ENCODE data around the gene NGFR. TPM values are rescaled to one million over a fixed set of nuclear protein-coding genes. Genes with fewer than 3 reads are reported as not detected.

Gene NGFR
- total RNA-seq, 4 donors from 2014 or later, result 10.6 to 21.3 (median 16.1) TPM

DNA sequence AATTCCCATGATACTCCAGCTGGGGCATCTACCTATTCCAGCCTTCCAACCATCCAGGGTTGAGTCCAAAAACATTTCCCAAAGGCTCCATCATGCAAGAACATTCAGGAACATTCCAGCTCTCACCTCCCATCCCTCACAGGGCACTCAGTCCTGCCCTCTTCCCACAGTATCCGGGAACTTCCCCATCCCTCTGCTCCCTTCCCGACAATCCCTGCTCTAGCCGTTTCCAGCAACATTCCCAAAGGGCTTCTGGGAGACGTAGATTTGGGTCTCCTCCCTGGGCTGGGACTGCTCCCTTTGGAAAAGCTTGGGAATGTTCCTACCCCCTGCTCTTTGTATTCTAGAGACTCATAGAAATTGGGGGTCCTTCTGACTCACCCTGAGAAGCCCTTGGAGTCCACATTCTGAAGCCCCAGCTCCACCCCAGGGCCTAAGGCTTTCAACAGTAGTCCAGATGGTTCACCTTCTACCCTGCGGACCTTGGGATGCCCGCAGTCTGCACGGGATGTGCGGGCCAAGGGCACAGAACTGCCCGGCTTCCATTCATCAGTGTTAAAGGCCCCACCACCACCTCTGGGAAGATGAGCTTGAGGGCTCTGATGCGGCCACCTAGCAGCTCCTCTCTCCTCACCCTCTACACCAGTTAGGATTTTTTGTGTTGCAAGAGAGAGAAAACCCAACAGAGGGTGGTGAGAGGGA, 25.4 kb downstream of the NGFR start:
- no peaks in the 10 kb centered on the region for H3K27me3 ChIP-seq
- H3K27ac ChIP-seq, result no peak overlapping the region
- WGBS, 2 donors (ENCODE audit: low coverage in 1 of 2), result 57 to 77% methylated on average over 1 to 3 of the region's 10 CpGs
- ATAC-seq, result no peak
- no peak for TF ChIP-seq CTCF (IDR thresholded peaks at IDR 0.05)
- TF ChIP-seq POLR2A (IDR thresholded peaks at IDR 0.05), result no peak
- TF ChIP-seq POLR2AphosphoS5 (IDR thresholded peaks at IDR 0.05), result no peak
- TF ChIP-seq EP300 (IDR thresholded peaks at IDR 0.05), result no peak
- H3K4me3 ChIP-seq, result no peak overlapping the region
- H3K4me1 ChIP-seq, result peaks cover 5 to 12% (median 8%) of the 10 kb centered on the region in 3 donors
- H3K36me3 ChIP-seq, result no peaks in the 10 kb centered on the region
- no peaks in the 10 kb centered on the region for H3K9me3 ChIP-seq

GRCh38 chr17:49521088-49521450, 26.0 kb downstream of the NGFR start:
- Histone ChIP-seq H3K4me1 (peaks cover 0 to 7% (median 3%) of the 10 kb centered on the region in 3 donors), H3K27ac (peak overlapping the region in 1 of 4 donors; percentile 14), H3K4me3 (no peak overlapping the region), H3K27me3 (peaks cover under 1% of the 10 kb centered on the region), H3K36me3 (no peaks in the 10 kb centered on the region), H3K9me3 (no peaks in the 10 kb centered on the region)
- no peak for ATAC-seq
- no CpG with 5 or more reads among the region's 8 CpGs for WGBS, 2 donors (ENCODE audit: low coverage in 1 of 2)
- TF ChIP-seq CTCF (IDR thresholded peaks at IDR 0.05) (no peak), EP300 (IDR thresholded peaks at IDR 0.05) (no peak), POLR2AphosphoS5 (IDR thresholded peaks at IDR 0.05) (no peak), POLR2A (IDR thresholded peaks at IDR 0.05) (no peak)

DNA sequence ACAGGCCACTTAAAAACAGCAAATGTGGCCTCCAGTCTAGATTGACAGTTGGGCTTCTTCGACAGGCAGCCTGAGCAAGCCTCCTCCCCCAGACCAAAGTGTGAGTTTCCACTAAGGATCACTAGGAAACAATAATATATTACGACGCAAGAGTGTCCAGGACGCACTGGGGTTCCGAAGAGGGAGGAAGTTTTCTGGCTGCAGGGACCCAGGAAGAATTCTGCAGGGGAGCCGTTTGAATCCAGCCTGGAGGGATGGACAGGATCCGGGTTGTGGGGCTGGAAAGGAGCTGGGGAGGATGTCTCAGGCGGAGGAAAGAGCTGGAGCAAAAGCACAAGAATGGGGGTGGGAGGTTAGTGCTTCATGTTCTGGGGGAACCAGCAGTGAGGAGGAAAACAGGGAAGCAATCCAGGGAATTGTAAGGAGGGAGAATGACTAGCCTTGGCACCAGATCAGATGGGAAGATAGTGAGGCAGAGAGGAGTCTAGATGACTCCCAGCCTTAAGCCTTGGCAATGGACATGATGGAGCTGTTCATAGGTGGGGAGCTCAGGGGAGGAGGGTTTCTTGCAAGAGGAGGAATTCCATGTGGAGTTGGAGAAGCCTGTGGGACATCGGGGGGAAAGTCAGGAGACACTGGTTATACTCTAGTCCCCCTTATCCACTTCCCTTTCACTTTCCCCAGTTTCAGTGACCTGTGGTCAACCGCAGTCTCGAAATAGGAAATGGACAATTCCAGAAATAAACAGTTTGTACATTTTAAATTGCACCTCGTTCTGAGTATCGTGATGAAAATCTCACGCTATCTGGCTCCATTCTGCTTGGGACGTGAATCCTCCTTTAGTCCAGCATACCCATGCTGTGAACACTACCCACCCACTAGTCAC, 26.6 kb downstream of the NGFR start:
- H3K36me3 ChIP-seq, result no peaks in the 10 kb centered on the region
- no peak for ATAC-seq
- H3K27ac ChIP-seq, result peak overlapping the region in 1 of 4 donors; percentile 14
- peaks cover 0 to under 1% (median 0%) of the 10 kb centered on the region in 3 donors for H3K4me1 ChIP-seq
- no peak overlapping the region for H3K4me3 ChIP-seq
- 48 to 60% methylated on average over 8 to 15 of the region's 15 CpGs for WGBS, 2 donors (ENCODE audit: low coverage in 1 of 2)
- H3K9me3 ChIP-seq, result no peaks in the 10 kb centered on the region
- TF ChIP-seq POLR2AphosphoS5 (IDR thresholded peaks at IDR 0.05), result no peak
- no peak for TF ChIP-seq EP300 (IDR thresholded peaks at IDR 0.05)
- no peak for TF ChIP-seq CTCF (IDR thresholded peaks at IDR 0.05)
- no peak for TF ChIP-seq POLR2A (IDR thresholded peaks at IDR 0.05)
- H3K27me3 ChIP-seq, result peaks cover 7% of the 10 kb centered on the region

DNA sequence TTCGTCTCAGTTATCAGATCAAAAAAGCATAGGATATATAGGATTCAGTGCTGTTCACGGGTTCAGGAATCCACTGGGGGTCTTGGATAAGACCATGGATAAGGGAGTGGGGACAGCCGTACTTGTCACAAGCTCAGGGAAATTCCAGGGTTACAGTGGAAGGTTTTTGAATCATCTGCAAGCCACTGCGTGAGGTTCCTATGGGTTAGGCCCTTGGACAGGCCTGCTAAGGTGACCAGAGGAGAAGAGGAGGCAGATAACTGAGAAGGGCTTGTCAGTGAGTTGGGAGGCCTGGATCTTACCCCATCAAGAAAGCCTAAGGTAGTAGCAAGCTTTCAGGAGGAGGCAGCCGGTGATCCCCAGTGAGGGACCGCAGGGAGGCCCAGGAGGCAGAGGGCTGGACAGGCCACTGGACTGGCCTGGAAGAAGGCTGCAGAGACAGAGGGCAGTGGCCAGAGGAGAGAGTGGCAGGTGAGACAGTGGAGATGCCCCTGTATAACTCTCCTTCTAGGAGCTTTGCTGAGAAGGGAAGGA, 27.3 kb downstream of the NGFR start:
- no peaks in the 10 kb centered on the region for H3K9me3 ChIP-seq
- WGBS, 2 donors (ENCODE audit: low coverage in 1 of 2), result 86 to 88% methylated on average over 4 to 5 of the region's 6 CpGs
- no peaks in the 10 kb centered on the region for H3K4me1 ChIP-seq
- no peak for ATAC-seq
- no peaks in the 10 kb centered on the region for H3K36me3 ChIP-seq
- no peak overlapping the region for H3K4me3 ChIP-seq
- no peak overlapping the region for H3K27ac ChIP-seq
- TF ChIP-seq POLR2AphosphoS5 (IDR thresholded peaks at IDR 0.05) (no peak), POLR2A (IDR thresholded peaks at IDR 0.05) (no peak), EP300 (IDR thresholded peaks at IDR 0.05) (no peak), CTCF (IDR thresholded peaks at IDR 0.05) (no peak)
- H3K27me3 ChIP-seq, result peaks cover 14% of the 10 kb centered on the region

All from gastroesophageal sphincter (tissue), 4 donors.